ENCODE results near the gene IVNS1ABP.
A peak's percentile ranks its signal among the peaks of the same experiment; 100 is the strongest.

The IVNS1ABP gene

GRCh38 chr1:185293967-185294542, 23.0 kb downstream of the IVNS1ABP start:
- peaks cover 66% of the 10 kb centered on the region for H3K36me3 Mint-ChIP-seq
- H3K4me1 Mint-ChIP-seq = peaks cover 9% of the 10 kb centered on the region
- H3K9me3 Mint-ChIP-seq = peaks cover 6% of the 10 kb centered on the region
- DNase-seq = no peak
- CTCF ChIA-PET = no interaction called here
- H3K27ac Mint-ChIP-seq = no peak overlapping the region
- H3K4me3 Mint-ChIP-seq = no peak overlapping the region
- H3K27me3 Mint-ChIP-seq = no peaks in the 10 kb centered on the region

- no peaks in the 10 kb centered on the region for H3K27me3 Mint-ChIP-seq
- H3K36me3 Mint-ChIP-seq = peaks cover 59% of the 10 kb centered on the region
- peaks cover 6% of the 10 kb centered on the region for H3K9me3 Mint-ChIP-seq
- CTCF ChIA-PET = interaction anchor here (0.6 kb wide), 1 partner anchor 942 kb away, joined by 3 read pairs; no protein-coding TSS in a partner anchor
- peak overlapping the region; percentile 24 for H3K27ac Mint-ChIP-seq
- no peak for DNase-seq
- H3K4me3 Mint-ChIP-seq = no peak overlapping the region
- peaks cover 24% of the 10 kb centered on the region for H3K4me1 Mint-ChIP-seq
Measured at GRCh38 chr1:185292237-185292636, 24.8 kb downstream of the IVNS1ABP start.

DNA sequence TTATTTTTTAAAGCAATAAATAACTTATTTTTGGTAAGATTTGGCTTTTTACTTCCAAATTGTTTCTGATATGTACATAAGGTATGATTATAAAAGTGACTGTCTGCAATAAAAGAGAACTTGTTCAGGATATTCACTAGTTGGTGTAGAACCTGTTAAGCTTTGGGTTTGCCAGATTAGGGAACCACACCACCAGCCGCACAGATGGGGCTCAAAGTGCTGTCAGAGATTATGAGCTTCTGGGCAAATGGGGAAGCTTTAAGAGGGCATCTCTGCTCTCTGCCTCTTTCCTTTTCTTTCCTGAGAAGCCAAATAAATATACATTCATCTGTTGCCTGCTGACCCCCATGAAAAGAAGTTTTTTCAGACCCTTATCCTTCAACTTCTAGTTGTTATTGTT, 25.4 kb downstream of the IVNS1ABP start:
- peaks cover 56% of the 10 kb centered on the region for H3K36me3 Mint-ChIP-seq
- peaks cover 6% of the 10 kb centered on the region for H3K9me3 Mint-ChIP-seq
- peak overlapping the region; percentile 65 for H3K27ac Mint-ChIP-seq
- DNase-seq = no peak
- no peak overlapping the region for H3K4me3 Mint-ChIP-seq
- peaks cover 25% of the 10 kb centered on the region for H3K4me1 Mint-ChIP-seq
- H3K27me3 Mint-ChIP-seq = no peaks in the 10 kb centered on the region
- CTCF ChIA-PET = interaction anchor here (0.6 to 1.2 kb wide), 3 partner anchors 10 to 941 kb away, joined by 3 to 4 read pairs (median 3); no protein-coding TSS in a partner anchor

DNA sequence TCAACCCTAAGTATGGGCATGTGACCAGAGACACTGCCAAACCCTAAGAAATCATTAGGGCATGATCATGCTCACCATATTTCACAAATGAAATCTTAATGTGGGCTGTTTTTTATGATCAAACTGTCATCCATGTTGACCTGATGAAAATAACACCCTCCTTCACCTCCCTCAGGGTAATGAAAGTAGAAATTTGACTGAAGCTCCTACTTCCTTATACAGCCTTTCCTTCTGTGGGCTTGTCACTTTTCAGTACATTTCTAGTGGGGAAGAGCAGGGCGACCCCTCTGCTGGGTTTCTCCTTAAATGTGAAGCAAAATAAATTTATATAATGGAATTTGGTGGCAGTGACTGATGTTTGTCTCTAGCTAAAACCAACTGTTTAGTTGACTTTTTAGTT, 25.9 kb downstream of the IVNS1ABP start:
- Mint-ChIP-seq H3K4me3 (no peak overlapping the region), H3K9me3 (peaks cover 6% of the 10 kb centered on the region), H3K36me3 (peaks cover 53% of the 10 kb centered on the region), H3K27me3 (no peaks in the 10 kb centered on the region), H3K27ac (no peak overlapping the region), H3K4me1 (peaks cover 25% of the 10 kb centered on the region)
- CTCF ChIA-PET = interaction anchor here (0.8 to 1.2 kb wide), 2 partner anchors 9 to 52 kb away, joined by 3 to 4 read pairs; no protein-coding TSS in a partner anchor
- DNase-seq = no peak

DNA sequence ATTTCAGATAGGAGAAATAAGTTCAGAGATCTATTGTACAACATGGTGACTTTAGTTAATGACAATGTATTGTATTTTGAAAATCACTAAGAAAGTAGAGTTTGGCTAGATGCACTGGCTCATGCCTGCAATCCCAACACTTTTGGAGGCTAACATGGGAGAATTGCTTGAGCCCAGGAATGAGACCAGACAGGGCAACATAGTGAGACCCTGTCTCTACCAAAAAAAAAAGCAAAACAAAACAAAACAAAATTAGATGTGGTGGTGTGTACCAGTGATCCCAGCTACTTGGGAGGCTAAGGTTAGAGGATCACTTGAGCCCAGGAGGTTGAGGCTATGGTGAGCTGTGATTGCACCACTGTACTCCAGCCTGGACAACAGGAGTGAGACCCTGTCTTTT, 27.2 kb downstream of the IVNS1ABP start:
- no peak overlapping the region for H3K27ac Mint-ChIP-seq

DNA sequence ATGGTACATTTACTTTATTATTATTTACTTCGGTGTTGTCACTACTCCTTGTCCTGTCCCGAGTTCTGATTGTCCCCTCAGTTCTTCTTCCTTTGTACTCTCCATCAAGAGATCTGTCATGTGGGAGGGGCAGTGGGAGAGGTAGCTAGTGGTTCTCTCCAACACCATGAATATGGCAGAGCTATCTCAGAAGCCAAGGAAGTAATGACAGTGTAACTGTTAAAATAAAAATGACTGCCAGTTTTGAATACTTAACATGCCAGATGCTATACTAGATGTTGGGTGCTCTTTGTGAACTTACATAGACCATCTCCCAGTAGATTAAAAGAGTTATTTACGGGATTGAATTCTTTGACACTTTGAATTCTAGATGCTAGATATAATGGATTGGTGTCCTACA, 28.6 kb downstream of the IVNS1ABP start:
- no peak for DNase-seq
- Mint-ChIP-seq H3K9me3 (peaks cover 6% of the 10 kb centered on the region), H3K36me3 (peaks cover 30% of the 10 kb centered on the region), H3K4me1 (peaks cover 32% of the 10 kb centered on the region), H3K27me3 (no peaks in the 10 kb centered on the region), H3K4me3 (no peak overlapping the region), H3K27ac (peak overlapping the region; percentile 22)
- CTCF ChIA-PET = no interaction called here

More for the DNA sequence above, 27.2 kb downstream of the IVNS1ABP start:
- Mint-ChIP-seq H3K4me1 (peaks cover 32% of the 10 kb centered on the region), H3K36me3 (peaks cover 41% of the 10 kb centered on the region), H3K9me3 (peaks cover 6% of the 10 kb centered on the region), H3K4me3 (no peak overlapping the region), H3K27me3 (no peaks in the 10 kb centered on the region)
- no peak for DNase-seq
- CTCF ChIA-PET = no interaction called here

- Mint-ChIP-seq H3K4me3 (no peak overlapping the region), H3K9me3 (peaks cover 6% of the 10 kb centered on the region), H3K27ac (no peak overlapping the region), H3K27me3 (no peaks in the 10 kb centered on the region), H3K4me1 (peaks cover 35% of the 10 kb centered on the region), H3K36me3 (peaks cover 23% of the 10 kb centered on the region)
- CTCF ChIA-PET = interaction anchor here (0.8 kb wide), 1 partner anchor 11 kb away, joined by 3 read pairs; no protein-coding TSS in a partner anchor
- DNase-seq = no peak
Measured at GRCh38 chr1:185287451-185287850, 29.6 kb downstream of the IVNS1ABP start.

DNA sequence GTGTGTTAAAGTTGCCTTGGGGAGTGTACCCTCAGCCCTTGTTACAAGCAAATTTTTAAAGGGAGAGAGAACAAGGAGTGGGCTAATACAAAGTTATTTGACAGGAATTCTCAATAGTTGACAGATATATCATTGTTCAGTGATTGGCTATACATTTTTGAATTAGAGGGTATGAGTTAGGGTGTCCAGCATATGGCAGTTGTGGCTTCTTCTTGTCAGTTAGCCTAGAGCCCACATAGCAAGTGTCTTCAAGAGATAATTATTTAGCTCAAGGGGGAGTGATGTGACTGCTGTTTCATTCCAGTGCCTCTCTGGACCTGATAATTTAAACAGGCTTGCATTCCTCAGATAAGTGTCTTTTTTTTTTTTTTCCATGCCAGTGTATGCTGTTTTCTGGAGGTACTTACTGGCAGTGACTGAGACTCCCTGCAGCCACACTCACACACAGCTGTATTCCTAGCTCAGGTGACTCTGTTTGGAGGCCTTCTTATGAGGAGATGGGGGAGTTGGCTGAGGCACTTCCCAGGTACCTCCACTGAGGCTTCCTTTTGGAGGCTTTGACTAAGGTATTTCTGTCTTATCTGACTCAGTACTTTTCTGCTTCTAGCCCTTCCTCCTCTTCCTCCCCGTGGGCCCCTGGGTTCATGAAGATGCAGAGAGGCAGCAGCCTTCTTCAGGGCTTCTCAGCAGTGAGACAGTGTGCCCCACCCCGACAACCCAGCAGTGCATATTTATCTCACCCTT, 32.3 kb downstream of the IVNS1ABP start:
- DNase-seq = no peak
- no peak overlapping the region for H3K4me3 Mint-ChIP-seq
- peaks cover 21% of the 10 kb centered on the region for H3K36me3 Mint-ChIP-seq
- peaks cover 7% of the 10 kb centered on the region for H3K9me3 Mint-ChIP-seq
- peaks cover 59% of the 10 kb centered on the region for H3K4me1 Mint-ChIP-seq
- CTCF ChIA-PET = no interaction called here
- no peaks in the 10 kb centered on the region for H3K27me3 Mint-ChIP-seq
- no peak overlapping the region for H3K27ac Mint-ChIP-seq

DNA sequence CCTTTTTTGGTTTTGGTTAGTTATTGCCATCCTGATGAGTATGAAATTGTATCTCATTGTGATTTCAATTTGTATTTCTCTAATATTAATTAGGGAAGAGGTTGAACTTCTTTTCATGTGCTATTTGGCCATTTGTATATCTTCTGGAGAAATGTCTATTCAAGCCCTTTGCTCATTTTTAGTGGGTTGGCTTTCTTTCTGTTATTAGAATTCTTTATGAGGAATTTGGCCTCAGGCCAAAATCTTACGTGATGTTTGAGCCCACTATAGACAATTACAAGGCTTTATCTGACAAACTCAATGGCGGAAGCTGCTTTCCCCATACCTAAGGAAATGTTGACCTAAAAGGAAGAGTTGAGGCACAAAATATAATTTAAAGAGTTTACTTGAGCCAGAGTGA, 32.9 kb downstream of the IVNS1ABP start:
- DNase-seq = no peak
- Mint-ChIP-seq H3K36me3 (peaks cover 20% of the 10 kb centered on the region), H3K27ac (no peak overlapping the region), H3K4me1 (peaks cover 57% of the 10 kb centered on the region), H3K4me3 (no peak overlapping the region), H3K27me3 (no peaks in the 10 kb centered on the region), H3K9me3 (peaks cover 3% of the 10 kb centered on the region)
- CTCF ChIA-PET = no interaction called here

DNA sequence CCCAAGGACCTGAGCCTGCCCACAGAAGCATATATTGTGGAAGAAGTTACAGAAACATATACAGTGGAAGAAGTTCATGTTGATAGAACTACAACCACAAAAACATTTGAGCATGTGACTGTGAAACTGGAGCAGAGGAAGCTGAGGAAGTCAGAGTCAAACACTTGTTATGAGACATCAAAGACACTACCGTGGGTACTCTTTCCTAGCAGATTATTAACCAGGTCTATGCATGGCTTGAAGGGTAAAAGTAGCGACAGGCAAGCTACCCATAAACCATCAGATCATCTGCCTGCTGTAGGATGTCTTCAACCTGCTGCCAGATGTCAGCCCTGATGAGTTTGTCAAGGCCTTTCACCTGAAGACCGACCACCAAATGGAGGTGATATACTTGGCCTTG, 35.8 kb downstream of the IVNS1ABP start:
- H3K4me3 Mint-ChIP-seq = peak overlapping the region; percentile 30
- peaks cover 41% of the 10 kb centered on the region for H3K4me1 Mint-ChIP-seq
- CTCF ChIA-PET = interaction anchor here (1.0 to 1.5 kb wide), 4 partner anchors 10 to 400 kb away, joined by 3 to 4 read pairs (median 4); no protein-coding TSS in a partner anchor
- H3K9me3 Mint-ChIP-seq = peaks cover 5% of the 10 kb centered on the region
- peak overlapping the region; percentile 91 for H3K27ac Mint-ChIP-seq
- peaks cover 17% of the 10 kb centered on the region for H3K36me3 Mint-ChIP-seq
- DNase-seq = peak; percentile 43
- H3K27me3 Mint-ChIP-seq = no peaks in the 10 kb centered on the region

GRCh38 chr1:185280589-185280988, 36.5 kb downstream of the IVNS1ABP start:
- CTCF ChIA-PET = interaction anchor here (1.0 to 1.1 kb wide), 3 partner anchors 16 to 315 kb away, joined by 3 to 4 read pairs (median 3); no protein-coding TSS in a partner anchor
- H3K27ac Mint-ChIP-seq = peak overlapping the region; percentile 91
- H3K27me3 Mint-ChIP-seq = no peaks in the 10 kb centered on the region
- no peak for DNase-seq
- H3K36me3 Mint-ChIP-seq = peaks cover 17% of the 10 kb centered on the region
- peaks cover 5% of the 10 kb centered on the region for H3K9me3 Mint-ChIP-seq
- no peak overlapping the region for H3K4me3 Mint-ChIP-seq
- peaks cover 41% of the 10 kb centered on the region for H3K4me1 Mint-ChIP-seq

DNA sequence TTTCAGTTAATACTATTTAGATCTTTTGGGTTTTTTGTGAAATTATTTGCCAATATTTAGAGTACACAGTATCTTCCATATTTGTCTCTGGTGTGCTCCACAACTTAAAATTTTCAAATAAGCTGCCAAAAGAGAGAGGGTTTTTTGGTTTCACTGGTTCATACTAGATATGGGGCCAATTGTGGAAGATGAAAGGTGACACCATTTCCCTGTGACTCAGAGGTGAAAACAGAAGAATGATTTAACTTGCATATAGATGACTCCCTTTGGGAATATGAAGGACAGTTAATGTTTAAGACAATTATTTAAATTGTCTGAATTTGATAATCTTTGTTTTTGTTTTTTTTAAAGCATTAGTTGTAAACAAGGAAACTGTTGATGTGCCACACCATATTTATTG, 37.5 kb downstream of the IVNS1ABP start:
- peaks cover 17% of the 10 kb centered on the region for H3K36me3 Mint-ChIP-seq
- peaks cover 34% of the 10 kb centered on the region for H3K4me1 Mint-ChIP-seq
- H3K27ac Mint-ChIP-seq = peak overlapping the region; percentile 13
- no peak overlapping the region for H3K4me3 Mint-ChIP-seq
- CTCF ChIA-PET = interaction anchor here (0.8 kb wide), 1 partner anchor 266 kb away, joined by 3 read pairs; no protein-coding TSS in a partner anchor
- no peak for DNase-seq
- no peaks in the 10 kb centered on the region for H3K27me3 Mint-ChIP-seq
- H3K9me3 Mint-ChIP-seq = peaks cover 5% of the 10 kb centered on the region

DNA sequence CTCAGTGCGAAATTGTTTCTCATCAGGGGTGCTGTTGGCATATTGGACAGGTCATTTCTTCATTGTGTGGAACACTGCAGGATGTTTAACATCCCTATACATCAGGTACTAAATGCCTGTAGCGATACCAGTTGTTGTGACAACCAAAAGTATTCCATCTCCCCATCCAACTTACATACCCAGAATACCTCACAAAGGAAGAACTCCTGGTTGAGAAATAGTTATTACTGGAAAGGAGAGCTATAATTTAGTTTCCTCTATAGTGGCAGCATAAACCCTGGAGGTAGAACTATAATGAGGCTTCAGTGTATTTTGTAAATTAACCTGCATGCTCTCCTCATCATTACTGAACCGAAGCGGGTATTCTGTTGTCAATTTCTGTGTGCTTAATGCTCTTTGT, 45.1 kb downstream of the IVNS1ABP start:
- no peak for DNase-seq
- H3K4me1 Mint-ChIP-seq = no peaks in the 10 kb centered on the region

GRCh38 chr1:185268352-185268751, 48.7 kb downstream of the IVNS1ABP start:
- Mint-ChIP-seq H3K4me1 (no peaks in the 10 kb centered on the region), H3K27me3 (no peaks in the 10 kb centered on the region), H3K27ac (no peak overlapping the region), H3K36me3 (no peaks in the 10 kb centered on the region), H3K9me3 (no peaks in the 10 kb centered on the region), H3K4me3 (no peak overlapping the region)
- CTCF ChIA-PET = no interaction called here
- DNase-seq = no peak

More for the DNA sequence above, 45.1 kb downstream of the IVNS1ABP start:
- Mint-ChIP-seq H3K9me3 (no peaks in the 10 kb centered on the region), H3K36me3 (no peaks in the 10 kb centered on the region), H3K27me3 (no peaks in the 10 kb centered on the region), H3K4me3 (no peak overlapping the region), H3K27ac (no peak overlapping the region)
- CTCF ChIA-PET = no interaction called here

Data from activated naive CD4-positive, alpha-beta T cell treated with anti-CD3 and anti-CD28 coated beads, Interleukin-2, amount 10 ng/mL, durations not matched to agents 7 days and 5 days (primary cell).